IPS DF 4.7 (cell line): ENCODE results near the gene LDLRAD4.

Experiments used
- DNase-seq: peaks from one replicate; pipeline ENCODE4 v3.0.0-alpha.2; 2013; ENCODE audit warnings: low spot score; ENCODE audit errors: extremely low read depth

Gene LDLRAD4

GRCh38 chr18:13500869-13501542 lies 282.4 kb downstream of the LDLRAD4 start:
- DNase-seq, result peak; percentile 11

- no peak for DNase-seq
These were observed 283.0 kb downstream of the LDLRAD4 start for GRCh38 chr18:13501543-13501887.

- no peak for DNase-seq
These were observed 283.3 kb downstream of the LDLRAD4 start for GRCh38 chr18:13501891-13502290.

GRCh38 chr18:13502585-13502984 lies 284.0 kb downstream of the LDLRAD4 start:
- DNase-seq, result no peak

GRCh38 chr18:13503836-13504235 lies 285.3 kb downstream of the LDLRAD4 start:
- DNase-seq, result no peak

GRCh38 chr18:13505780-13506345 lies 287.3 kb downstream of the LDLRAD4 start:
- DNase-seq, result no peak

GRCh38 chr18:13510594-13510993 lies 292.0 kb downstream of the LDLRAD4 start:
- no peak for DNase-seq

GRCh38 chr18:13511961-13512577 lies 293.5 kb downstream of the LDLRAD4 start:
- DNase-seq, result no peak

GRCh38 chr18:13513021-13513420 lies 294.5 kb downstream of the LDLRAD4 start:
- DNase-seq, result no peak

GRCh38 chr18:13513481-13513880 lies 294.9 kb downstream of the LDLRAD4 start:
- no peak for DNase-seq

GRCh38 chr18:13514558-13514957 lies 296.0 kb downstream of the LDLRAD4 start:
- DNase-seq, result no peak

- DNase-seq, result no peak
These were observed 298.3 kb downstream of the LDLRAD4 start for GRCh38 chr18:13516855-13517254.

- no peak for DNase-seq
These were observed 298.8 kb downstream of the LDLRAD4 start for GRCh38 chr18:13517369-13517768.

GRCh38 chr18:13518382-13518781 lies 299.8 kb downstream of the LDLRAD4 start:
- DNase-seq, result no peak

GRCh38 chr18:13520306-13520705 lies 301.7 kb downstream of the LDLRAD4 start:
- DNase-seq, result no peak

- no peak for DNase-seq
These were observed 302.2 kb downstream of the LDLRAD4 start for GRCh38 chr18:13520741-13521140.

- no peak for DNase-seq
These were observed 302.9 kb downstream of the LDLRAD4 start for GRCh38 chr18:13521418-13521817.

GRCh38 chr18:13522256-13522655 lies 303.7 kb downstream of the LDLRAD4 start:
- DNase-seq, result no peak

- DNase-seq, result no peak
These were observed 304.5 kb downstream of the LDLRAD4 start for GRCh38 chr18:13522861-13523660.

GRCh38 chr18:13524054-13524453 lies 305.5 kb downstream of the LDLRAD4 start:
- DNase-seq, result no peak

- no peak for DNase-seq
These were observed 306.3 kb downstream of the LDLRAD4 start for GRCh38 chr18:13524811-13525210.

- no peak for DNase-seq
These were observed 306.9 kb downstream of the LDLRAD4 start for GRCh38 chr18:13525381-13526029.
